Subcutaneous adipose tissue (tissue), 4 donors: ENCODE results near the gene TMEM233. TPM values are rescaled to one million over a fixed set of nuclear protein-coding genes. Genes with fewer than 3 reads are reported as not detected.

ENCODE experiments used
- total RNA-seq, 4 donors: library from RNA; depleted of rRNA; stranded (reverse); fragments of >200 nt; gene quantifications; one replicate each; pipeline ENCODE4 v1.1.0, GENCODE V29; 2016
- TF ChIP-seq, protein P1 (sequence below): fragments of 450-650 bp; IDR thresholded peaks from one replicate; pipeline ENCODE4 v1.5.1; 2016; ENCODE audit warnings: low read depth, mild to moderate bottlenecking, control low read depth, antibody characterized with exemption, moderate library complexity

TMEM233 gene
- total RNA-seq, 4 donors from 2014 or later, result 0.17 to 0.82 (median 0.41) TPM

DNA sequence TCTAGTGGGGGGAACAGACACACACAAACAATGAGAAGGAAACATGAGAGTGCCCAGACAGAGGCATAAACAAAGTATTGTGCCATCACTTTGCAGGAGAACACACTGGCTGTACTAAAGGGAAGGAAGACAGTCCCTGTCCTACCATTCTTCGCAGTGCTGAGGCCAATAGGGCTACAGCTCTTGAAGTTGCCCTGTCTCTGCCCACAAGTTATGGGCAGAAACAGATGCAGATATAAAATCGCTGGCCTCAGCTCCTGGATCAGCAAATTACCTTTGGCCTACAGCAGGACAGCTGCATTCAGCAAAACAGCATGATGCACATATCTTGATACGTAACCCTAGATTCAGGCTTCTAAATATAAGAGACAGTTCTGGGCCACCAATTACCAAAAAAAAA lies 51.4 kb downstream of the TMEM233 start:
- TF ChIP-seq, protein P1, sequence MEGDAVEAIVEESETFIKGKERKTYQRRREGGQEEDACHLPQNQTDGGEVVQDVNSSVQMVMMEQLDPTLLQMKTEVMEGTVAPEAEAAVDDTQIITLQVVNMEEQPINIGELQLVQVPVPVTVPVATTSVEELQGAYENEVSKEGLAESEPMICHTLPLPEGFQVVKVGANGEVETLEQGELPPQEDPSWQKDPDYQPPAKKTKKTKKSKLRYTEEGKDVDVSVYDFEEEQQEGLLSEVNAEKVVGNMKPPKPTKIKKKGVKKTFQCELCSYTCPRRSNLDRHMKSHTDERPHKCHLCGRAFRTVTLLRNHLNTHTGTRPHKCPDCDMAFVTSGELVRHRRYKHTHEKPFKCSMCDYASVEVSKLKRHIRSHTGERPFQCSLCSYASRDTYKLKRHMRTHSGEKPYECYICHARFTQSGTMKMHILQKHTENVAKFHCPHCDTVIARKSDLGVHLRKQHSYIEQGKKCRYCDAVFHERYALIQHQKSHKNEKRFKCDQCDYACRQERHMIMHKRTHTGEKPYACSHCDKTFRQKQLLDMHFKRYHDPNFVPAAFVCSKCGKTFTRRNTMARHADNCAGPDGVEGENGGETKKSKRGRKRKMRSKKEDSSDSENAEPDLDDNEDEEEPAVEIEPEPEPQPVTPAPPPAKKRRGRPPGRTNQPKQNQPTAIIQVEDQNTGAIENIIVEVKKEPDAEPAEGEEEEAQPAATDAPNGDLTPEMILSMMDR, result no peak

DNA sequence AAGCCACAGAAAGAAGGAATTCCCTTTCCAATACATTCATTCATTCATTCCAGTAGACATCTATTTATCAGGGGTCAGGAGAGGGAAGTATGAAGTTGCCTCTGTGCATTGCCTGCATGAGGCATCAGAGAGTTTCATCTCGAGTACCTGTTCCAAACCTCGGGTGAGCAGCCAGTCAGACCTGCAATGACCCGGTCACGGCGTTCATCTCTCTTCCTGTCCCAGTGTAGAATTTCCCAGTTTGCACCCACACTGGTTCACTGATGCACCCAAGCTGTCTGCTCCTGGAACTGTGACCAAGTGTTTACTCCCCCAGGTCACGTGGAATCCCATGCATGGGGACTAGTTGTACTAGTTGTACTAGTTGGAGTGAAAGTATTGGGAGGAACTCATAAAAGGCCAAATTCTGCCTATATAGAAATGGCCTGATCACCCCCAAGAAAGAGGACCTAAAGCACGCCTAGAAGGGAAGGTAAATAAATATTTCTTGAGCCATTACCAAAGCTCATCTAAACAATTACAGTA lies 52.0 kb downstream of the TMEM233 start:
- TF ChIP-seq, protein P1, result no peak

DNA sequence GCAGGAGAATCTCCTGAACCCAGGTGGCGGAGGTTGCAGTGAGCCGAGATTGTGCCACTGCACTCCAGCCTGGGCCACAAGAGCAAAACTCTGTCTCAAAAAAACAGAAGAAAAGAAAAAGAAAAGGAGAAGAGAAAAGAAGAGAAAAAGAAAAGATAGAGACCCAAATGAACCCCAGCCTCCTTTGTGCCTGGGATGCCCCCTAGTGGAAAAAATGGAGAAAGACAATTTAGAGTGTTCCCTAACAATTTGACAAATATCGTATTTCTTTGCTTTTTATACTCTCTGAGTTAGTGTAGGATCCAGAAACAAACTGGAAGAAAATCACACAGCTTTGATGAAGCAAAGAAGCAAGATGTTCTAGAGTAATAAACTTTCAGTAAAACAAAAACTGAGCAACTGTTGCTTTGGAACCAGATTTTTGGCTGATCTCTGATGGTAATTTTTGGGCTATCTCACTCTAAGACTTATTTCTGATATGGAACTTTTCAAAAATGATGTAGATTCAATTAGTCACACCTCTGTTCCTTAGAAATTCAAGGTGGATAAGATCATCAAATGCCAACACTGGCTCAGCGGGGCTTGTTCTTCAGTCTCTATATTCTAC lies 55.7 kb downstream of the TMEM233 start:
- TF ChIP-seq, protein P1, result no peak

DNA sequence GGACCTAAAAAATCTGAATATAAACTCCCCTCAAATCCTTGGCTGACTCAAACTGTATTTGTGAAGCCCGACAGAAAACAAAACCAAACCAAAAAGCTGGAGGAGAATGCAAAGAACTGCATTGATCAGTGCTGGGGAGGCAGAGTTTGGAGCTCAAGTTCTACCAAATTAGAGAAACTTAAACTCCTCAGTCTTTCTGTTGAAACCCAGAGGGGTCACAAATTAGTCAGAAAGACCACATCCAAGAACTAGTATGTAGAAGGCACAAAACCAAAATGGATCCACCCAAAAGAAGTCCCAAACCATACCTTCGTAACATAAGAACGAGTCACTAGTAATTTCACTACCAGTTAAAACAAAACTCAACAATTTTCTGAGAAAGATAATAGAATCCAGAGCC lies 59.1 kb downstream of the TMEM233 start:
- TF ChIP-seq, protein P1, result no peak

DNA sequence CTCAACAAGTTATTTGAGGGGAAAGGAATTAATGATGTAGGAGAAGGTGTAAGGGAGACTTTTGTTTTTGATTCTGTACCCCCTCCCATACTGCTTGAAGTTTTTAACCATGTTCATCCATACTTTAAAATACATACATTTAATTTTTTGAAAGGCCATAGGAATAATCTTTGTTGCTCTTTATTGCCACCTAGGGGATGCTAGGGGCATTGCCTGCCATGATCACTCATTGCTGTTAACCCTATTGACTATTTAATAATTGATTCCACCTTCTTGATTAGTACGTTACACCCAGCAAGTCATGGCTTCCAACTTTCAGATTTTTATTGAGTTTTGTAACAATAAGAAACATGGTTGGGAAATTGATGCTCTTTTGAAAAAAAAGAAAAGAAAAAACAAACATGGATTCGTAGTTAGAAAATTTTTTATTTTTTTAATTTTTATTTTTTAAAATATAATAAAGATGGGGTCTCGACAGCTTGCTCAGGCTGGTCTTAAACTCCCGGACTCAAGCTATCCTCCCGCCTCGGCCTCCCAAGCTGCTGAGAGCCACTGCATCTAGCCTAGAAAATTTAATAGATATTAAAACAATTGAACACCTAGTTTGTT lies 65.8 kb downstream of the TMEM233 start:
- TF ChIP-seq, protein P1, result no peak

DNA sequence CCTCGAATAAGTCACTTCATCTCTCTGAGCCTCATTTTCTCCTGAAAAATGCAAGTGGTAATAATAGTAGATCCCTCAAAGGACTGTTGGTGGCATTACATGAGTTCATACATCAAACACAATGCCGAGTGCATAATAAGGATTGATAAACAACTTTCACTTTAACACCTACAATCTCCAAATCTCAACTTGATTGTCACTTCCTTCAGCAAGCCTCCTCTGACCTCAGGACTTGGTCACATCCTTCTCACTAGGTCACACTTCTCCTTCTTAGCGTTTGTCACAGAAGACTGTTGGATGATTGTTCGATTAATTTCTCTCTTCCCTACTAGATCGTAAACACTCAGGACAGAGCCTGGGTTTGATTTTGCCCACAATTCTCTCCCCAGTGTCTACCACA lies 66.5 kb downstream of the TMEM233 start:
- TF ChIP-seq, protein P1, result no peak

DNA sequence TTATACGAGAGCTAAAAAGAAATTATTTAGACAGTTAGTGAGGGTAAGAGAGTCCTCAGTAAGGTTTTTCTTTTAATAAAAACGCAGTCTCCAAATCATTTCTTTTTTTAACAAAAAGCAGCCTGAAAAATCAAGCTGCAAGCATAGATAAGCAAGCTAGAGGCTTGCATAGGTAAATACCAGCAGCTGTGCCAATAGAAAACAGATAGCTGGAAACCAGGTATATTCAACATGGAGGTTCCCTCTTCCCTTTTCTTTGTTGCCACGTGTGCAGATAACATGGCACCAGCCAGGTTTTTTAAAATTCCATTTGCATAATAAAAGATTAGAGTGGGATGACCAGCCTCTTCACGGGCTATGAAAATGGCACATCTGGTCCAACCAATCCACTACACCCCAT lies 68.3 kb downstream of the TMEM233 start:
- TF ChIP-seq, protein P1, result no peak
